Fibroblast of lung (primary cell): ENCODE measurements around the gene MICAL1.

Source experiments
- EZH2 ChIP-seq: IDR thresholded peaks from 2 replicates; pipeline ENCODE4 v1.5.1; 2012; ENCODE audit warnings: low read length, control low read depth, mild to moderate bottlenecking; ENCODE audit errors: missing control alignments
- TF ChIP-seq, protein P1 (sequence below), 2 donors: IDR thresholded peaks in 1 of 2; conservative IDR thresholded peaks in 1 of 2; 1 replicate in 1 of 2; 2 replicates in 1 of 2; pipeline ENCODE4 v1.5.1; 2011 to 2012; ENCODE audit warnings: low read length in 2 of 2, control low read depth in 1 of 2, inconsistent platforms in 1 of 2, low read depth in 1 of 2, mild to moderate bottlenecking in 1 of 2

DNA sequence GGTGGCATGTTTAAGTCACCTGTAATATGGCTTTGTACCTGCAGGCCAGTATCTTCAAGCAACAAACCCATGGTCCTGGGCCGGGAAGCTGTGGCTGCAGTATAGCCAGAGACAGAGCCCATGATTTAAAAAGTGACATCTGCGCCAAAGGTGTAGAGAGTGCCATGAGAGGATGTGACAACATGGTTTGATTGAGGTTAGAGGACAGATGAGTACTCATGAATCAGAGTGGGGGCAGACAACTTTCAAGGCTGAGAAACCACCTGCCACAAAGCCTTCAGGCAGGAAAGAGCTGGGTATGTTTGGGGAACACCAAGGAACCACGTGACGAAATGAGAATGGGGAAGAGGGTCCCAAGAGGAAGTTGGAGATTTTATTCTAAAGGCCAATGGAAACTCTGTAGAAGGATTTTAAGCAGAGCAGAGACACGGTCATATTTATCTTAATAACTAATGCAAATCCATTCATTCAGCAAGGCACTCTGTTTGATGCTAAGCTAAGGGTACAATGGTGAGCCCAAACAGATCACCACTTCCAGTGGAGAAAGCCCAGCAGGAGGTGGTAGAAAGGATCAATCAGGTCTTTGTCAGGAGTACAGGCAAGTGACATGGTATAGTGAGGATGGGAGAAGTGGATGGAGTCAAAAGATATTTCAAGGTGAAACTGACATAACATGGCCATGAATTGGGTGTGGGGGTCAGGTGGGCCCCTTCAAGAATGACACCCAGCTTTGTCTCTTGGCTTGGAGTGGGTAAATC, 3.4 kb upstream of the MICAL1 start:
- TF ChIP-seq EZH2: no peak
- TF ChIP-seq, protein P1, sequence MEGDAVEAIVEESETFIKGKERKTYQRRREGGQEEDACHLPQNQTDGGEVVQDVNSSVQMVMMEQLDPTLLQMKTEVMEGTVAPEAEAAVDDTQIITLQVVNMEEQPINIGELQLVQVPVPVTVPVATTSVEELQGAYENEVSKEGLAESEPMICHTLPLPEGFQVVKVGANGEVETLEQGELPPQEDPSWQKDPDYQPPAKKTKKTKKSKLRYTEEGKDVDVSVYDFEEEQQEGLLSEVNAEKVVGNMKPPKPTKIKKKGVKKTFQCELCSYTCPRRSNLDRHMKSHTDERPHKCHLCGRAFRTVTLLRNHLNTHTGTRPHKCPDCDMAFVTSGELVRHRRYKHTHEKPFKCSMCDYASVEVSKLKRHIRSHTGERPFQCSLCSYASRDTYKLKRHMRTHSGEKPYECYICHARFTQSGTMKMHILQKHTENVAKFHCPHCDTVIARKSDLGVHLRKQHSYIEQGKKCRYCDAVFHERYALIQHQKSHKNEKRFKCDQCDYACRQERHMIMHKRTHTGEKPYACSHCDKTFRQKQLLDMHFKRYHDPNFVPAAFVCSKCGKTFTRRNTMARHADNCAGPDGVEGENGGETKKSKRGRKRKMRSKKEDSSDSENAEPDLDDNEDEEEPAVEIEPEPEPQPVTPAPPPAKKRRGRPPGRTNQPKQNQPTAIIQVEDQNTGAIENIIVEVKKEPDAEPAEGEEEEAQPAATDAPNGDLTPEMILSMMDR (conservative IDR thresholded peaks at IDR 0.05 in 1 of 2, IDR thresholded peaks at IDR 0.05 in 1 of 2; ENCODE audit: low read depth in 1 of 2, low read length in 2 of 2): no peak
